ENCODE measurements around the gene DENND4B.

Gene DENND4B

GRCh38 chr1:153959454-153959853, 12.9 kb upstream of the DENND4B start:
- Histone ChIP-seq H3K27ac (ENCODE audit: insufficient read depth, low read length, poor library complexity, severe bottlenecking) (peak overlapping the region; percentile 24), H3K4me1 (ENCODE audit: control insufficient read depth, insufficient read depth, low read length, poor library complexity, severe bottlenecking) (peaks cover 39% of the 10 kb centered on the region), H3K27me3 (replicated peaks; ENCODE audit: control insufficient read depth, insufficient read depth, low read length, poor library complexity, severe bottlenecking) (no peaks in the 10 kb centered on the region), H3K9me3 (ENCODE audit: control insufficient read depth, low read length) (no peaks in the 10 kb centered on the region), H3K4me3 (ENCODE audit: insufficient read depth, low read depth, low read length, poor library complexity, severe bottlenecking) (no peak overlapping the region), H3K36me3 (ENCODE audit: control insufficient read depth, insufficient read depth, low read length) (peaks cover 13% of the 10 kb centered on the region)
- DNase-seq: no peak

DNA sequence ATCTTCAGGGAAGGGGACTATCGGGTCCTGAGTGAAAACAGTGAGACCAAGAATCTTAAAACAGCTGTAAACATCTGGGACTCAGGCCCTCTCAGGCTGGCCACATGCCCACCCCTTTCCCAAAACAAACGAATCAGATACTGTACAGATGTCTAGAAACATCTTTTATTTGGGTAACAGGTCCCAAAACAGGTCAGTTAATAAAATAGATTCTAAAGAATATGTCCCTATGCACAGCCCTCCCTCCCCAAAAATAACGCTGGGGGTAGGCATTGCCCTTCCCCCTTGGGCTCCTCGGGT, 12.4 kb upstream of the DENND4B start:
- peak overlapping the region; percentile 91 for H3K4me3 ChIP-seq (ENCODE audit: insufficient read depth, low read depth, low read length, poor library complexity, severe bottlenecking)
- peak overlapping the region; percentile 91 for H3K27ac ChIP-seq (ENCODE audit: insufficient read depth, low read length, poor library complexity, severe bottlenecking)
- no peaks in the 10 kb centered on the region for H3K9me3 ChIP-seq (ENCODE audit: control insufficient read depth, low read length)
- peaks cover 18% of the 10 kb centered on the region for H3K36me3 ChIP-seq (ENCODE audit: control insufficient read depth, insufficient read depth, low read length)
- no peak for DNase-seq
- H3K27me3 ChIP-seq (replicated peaks; ENCODE audit: control insufficient read depth, insufficient read depth, low read length, poor library complexity, severe bottlenecking): no peaks in the 10 kb centered on the region
- peaks cover 34% of the 10 kb centered on the region for H3K4me1 ChIP-seq (ENCODE audit: control insufficient read depth, insufficient read depth, low read length, poor library complexity, severe bottlenecking)

GRCh38 chr1:153958111-153958960, 11.8 kb upstream of the DENND4B start, which contains the start of gene CRTC2:
TSS of gene CRTC2 (minus strand) at chr1:153958612. CDS start at chr1:153958497, 115 bp downstream.
- Histone ChIP-seq H3K27me3 (replicated peaks; ENCODE audit: control insufficient read depth, insufficient read depth, low read length, poor library complexity, severe bottlenecking) (no peaks in the 10 kb centered on the region), H3K4me3 (ENCODE audit: insufficient read depth, low read depth, low read length, poor library complexity, severe bottlenecking) (peak within 1 kb of the TSS; percentile 91), H3K27ac (ENCODE audit: insufficient read depth, low read length, poor library complexity, severe bottlenecking) (peak within 1 kb of the TSS; percentile 91), H3K36me3 (ENCODE audit: control insufficient read depth, insufficient read depth, low read length) (peaks cover 24% of the 10 kb centered on the region), H3K4me1 (ENCODE audit: control insufficient read depth, insufficient read depth, low read length, poor library complexity, severe bottlenecking) (peaks cover 31% of the 10 kb centered on the region), H3K9me3 (ENCODE audit: control insufficient read depth, low read length) (no peaks in the 10 kb centered on the region)
- peak; percentile 90 to 96 (median 96) for DNase-seq

GRCh38 chr1:153957744-153958110, 11.2 kb upstream of the DENND4B start:
- Histone ChIP-seq H3K4me1 (ENCODE audit: control insufficient read depth, insufficient read depth, low read length, poor library complexity, severe bottlenecking) (peaks cover 27% of the 10 kb centered on the region), H3K27ac (ENCODE audit: insufficient read depth, low read length, poor library complexity, severe bottlenecking) (peak overlapping the region; percentile 91), H3K9me3 (ENCODE audit: control insufficient read depth, low read length) (no peaks in the 10 kb centered on the region), H3K4me3 (ENCODE audit: insufficient read depth, low read depth, low read length, poor library complexity, severe bottlenecking) (peak overlapping the region; percentile 91), H3K36me3 (ENCODE audit: control insufficient read depth, insufficient read depth, low read length) (peaks cover 27% of the 10 kb centered on the region), H3K27me3 (replicated peaks; ENCODE audit: control insufficient read depth, insufficient read depth, low read length, poor library complexity, severe bottlenecking) (no peaks in the 10 kb centered on the region)
- DNase-seq: peak in 2 of 3 donors; percentile 27 to 38

DNA sequence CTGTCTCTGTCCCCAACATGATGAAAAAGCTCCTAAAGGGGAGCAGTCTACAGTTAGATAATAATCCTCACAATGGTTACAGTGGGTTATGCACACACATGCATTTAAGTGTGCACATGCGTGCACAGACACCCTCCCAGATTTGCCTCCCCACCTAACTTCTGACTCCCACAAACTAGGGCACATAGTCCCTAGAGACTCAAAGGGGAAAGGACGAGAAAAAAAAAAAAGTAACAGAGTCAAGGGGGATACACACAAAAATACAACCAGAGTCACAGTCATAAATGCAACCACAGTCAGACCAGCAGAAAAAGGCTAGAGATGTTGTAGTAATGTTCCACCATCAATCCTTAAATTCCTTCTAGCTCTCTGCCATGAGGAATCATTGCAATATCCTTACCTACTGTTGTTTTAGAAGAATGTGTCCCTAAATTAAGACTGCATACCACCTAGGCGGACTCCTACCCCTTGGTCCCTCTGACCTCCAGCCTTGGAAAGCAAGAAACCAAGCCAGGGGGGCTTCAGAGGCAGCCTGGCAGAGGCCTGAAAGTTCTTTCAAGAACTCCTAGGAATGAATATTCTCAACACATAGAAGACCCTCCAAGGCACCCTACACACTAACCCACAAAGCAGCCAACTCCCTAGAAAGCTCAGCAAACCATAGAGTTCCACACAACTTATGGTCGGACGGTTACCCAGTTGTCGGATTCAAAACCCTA, 10.6 kb upstream of the DENND4B start:
- DNase-seq: no peak
- Histone ChIP-seq H3K4me3 (ENCODE audit: insufficient read depth, low read depth, low read length, poor library complexity, severe bottlenecking) (peak overlapping the region; percentile 91), H3K27me3 (replicated peaks; ENCODE audit: control insufficient read depth, insufficient read depth, low read length, poor library complexity, severe bottlenecking) (no peaks in the 10 kb centered on the region), H3K36me3 (ENCODE audit: control insufficient read depth, insufficient read depth, low read length) (peaks cover 32% of the 10 kb centered on the region), H3K9me3 (ENCODE audit: control insufficient read depth, low read length) (no peaks in the 10 kb centered on the region), H3K27ac (ENCODE audit: insufficient read depth, low read length, poor library complexity, severe bottlenecking) (peak overlapping the region; percentile 91), H3K4me1 (ENCODE audit: control insufficient read depth, insufficient read depth, low read length, poor library complexity, severe bottlenecking) (peaks cover 22% of the 10 kb centered on the region)

- Histone ChIP-seq H3K27me3 (replicated peaks; ENCODE audit: control insufficient read depth, insufficient read depth, low read length, poor library complexity, severe bottlenecking) (no peaks in the 10 kb centered on the region), H3K4me3 (ENCODE audit: insufficient read depth, low read depth, low read length, poor library complexity, severe bottlenecking) (no peak overlapping the region), H3K4me1 (ENCODE audit: control insufficient read depth, insufficient read depth, low read length, poor library complexity, severe bottlenecking) (peaks cover 22% of the 10 kb centered on the region), H3K27ac (ENCODE audit: insufficient read depth, low read length, poor library complexity, severe bottlenecking) (no peak overlapping the region), H3K9me3 (ENCODE audit: control insufficient read depth, low read length) (no peaks in the 10 kb centered on the region), H3K36me3 (ENCODE audit: control insufficient read depth, insufficient read depth, low read length) (peaks cover 48% of the 10 kb centered on the region)
- DNase-seq: no peak
Measured at GRCh38 chr1:153954826-153955225, 8.3 kb upstream of the DENND4B start.

DNA sequence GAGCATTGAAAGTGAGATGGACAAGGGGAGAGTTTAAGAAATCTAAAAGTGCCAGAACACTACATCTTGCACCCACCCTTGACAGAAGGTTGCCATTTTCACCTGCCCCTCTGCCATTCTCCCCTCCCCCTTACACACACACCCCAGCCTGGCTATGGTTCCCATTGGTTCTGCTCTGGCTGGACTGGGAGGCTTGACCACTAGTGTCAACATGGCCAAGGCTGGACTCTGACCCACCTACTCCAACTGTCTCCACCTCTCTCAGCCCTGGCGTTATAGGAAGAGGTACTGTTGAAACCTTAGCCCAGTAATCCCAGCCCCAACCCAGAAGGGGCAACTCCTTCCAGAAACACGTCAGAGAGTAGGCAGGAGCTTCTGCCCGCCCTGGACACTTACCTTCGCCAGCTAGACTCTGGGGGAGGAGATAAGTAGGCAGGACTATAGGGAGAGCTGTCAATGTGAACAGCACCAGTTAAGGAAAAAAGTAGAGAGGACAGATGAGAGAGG, 7.4 kb upstream of the DENND4B start:
- peaks cover 22% of the 10 kb centered on the region for H3K4me1 ChIP-seq (ENCODE audit: control insufficient read depth, insufficient read depth, low read length, poor library complexity, severe bottlenecking)
- DNase-seq: no peak
- no peak overlapping the region for H3K27ac ChIP-seq (ENCODE audit: insufficient read depth, low read length, poor library complexity, severe bottlenecking)
- no peak overlapping the region for H3K4me3 ChIP-seq (ENCODE audit: insufficient read depth, low read depth, low read length, poor library complexity, severe bottlenecking)
- H3K36me3 ChIP-seq (ENCODE audit: control insufficient read depth, insufficient read depth, low read length): peaks cover 54% of the 10 kb centered on the region
- H3K9me3 ChIP-seq (ENCODE audit: control insufficient read depth, low read length): no peaks in the 10 kb centered on the region
- no peaks in the 10 kb centered on the region for H3K27me3 ChIP-seq (replicated peaks; ENCODE audit: control insufficient read depth, insufficient read depth, low read length, poor library complexity, severe bottlenecking)

GRCh38 chr1:153951801-153952200, 5.3 kb upstream of the DENND4B start:
- Histone ChIP-seq H3K36me3 (ENCODE audit: control insufficient read depth, insufficient read depth, low read length) (peaks cover 67% of the 10 kb centered on the region), H3K9me3 (ENCODE audit: control insufficient read depth, low read length) (no peaks in the 10 kb centered on the region), H3K4me3 (ENCODE audit: insufficient read depth, low read depth, low read length, poor library complexity, severe bottlenecking) (no peak overlapping the region), H3K4me1 (ENCODE audit: control insufficient read depth, insufficient read depth, low read length, poor library complexity, severe bottlenecking) (peaks cover 17% of the 10 kb centered on the region), H3K27ac (ENCODE audit: insufficient read depth, low read length, poor library complexity, severe bottlenecking) (peak overlapping the region; percentile 35), H3K27me3 (replicated peaks; ENCODE audit: control insufficient read depth, insufficient read depth, low read length, poor library complexity, severe bottlenecking) (no peaks in the 10 kb centered on the region)
- no peak for DNase-seq

DNA sequence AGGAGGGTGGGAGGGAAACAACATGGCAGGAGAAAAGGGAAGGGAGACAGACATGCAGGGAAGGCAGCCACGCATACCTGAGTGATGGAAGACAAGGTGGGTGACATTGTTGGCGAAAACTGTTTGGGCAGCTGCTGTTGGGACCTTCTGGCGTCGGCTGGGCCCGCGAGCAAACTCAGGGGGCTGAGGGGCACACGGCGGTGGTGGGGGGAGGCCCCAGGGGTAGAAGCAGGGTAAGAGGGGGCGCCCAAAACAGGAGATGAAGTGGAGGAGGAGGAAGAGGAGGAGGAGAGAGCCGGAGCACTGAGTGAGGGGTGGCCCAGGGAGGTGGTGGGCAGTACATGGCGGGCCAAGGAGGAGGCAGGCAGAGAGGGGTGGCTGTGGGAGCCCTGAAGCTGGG, 4.7 kb upstream of the DENND4B start:
- Histone ChIP-seq H3K36me3 (ENCODE audit: control insufficient read depth, insufficient read depth, low read length) (peaks cover 67% of the 10 kb centered on the region), H3K27me3 (replicated peaks; ENCODE audit: control insufficient read depth, insufficient read depth, low read length, poor library complexity, severe bottlenecking) (no peaks in the 10 kb centered on the region), H3K9me3 (ENCODE audit: control insufficient read depth, low read length) (no peaks in the 10 kb centered on the region), H3K4me3 (ENCODE audit: insufficient read depth, low read depth, low read length, poor library complexity, severe bottlenecking) (no peak overlapping the region), H3K27ac (ENCODE audit: insufficient read depth, low read length, poor library complexity, severe bottlenecking) (no peak overlapping the region), H3K4me1 (ENCODE audit: control insufficient read depth, insufficient read depth, low read length, poor library complexity, severe bottlenecking) (peaks cover 13% of the 10 kb centered on the region)
- DNase-seq: no peak
